GM23338 (cell line): ENCODE measurements around the gene CBLC. TPM values are rescaled to one million over a fixed set of nuclear protein-coding genes. Genes with fewer than 3 reads are reported as not detected.

Experiments used
- ATAC-seq: fragments of 200-7000 bp; cut with Tn5 transposase; 3 replicates; pipeline ENCODE4 v1.9.1; 2020
- DNase-seq: peaks from one replicate; pipeline ENCODE4 v3.0.0-alpha.2; 2015; ENCODE audit warnings: low spot score
- H2AFZ ChIP-seq: fragments of 200-600 bp; sonication (generic); 2 replicates; pipeline ENCODE4 v1.8.0; 2016; ENCODE audit warnings: antibody characterized with exemption, mild to moderate bottlenecking, moderate library complexity
- H3F3A ChIP-seq: fragments of 200-600 bp; sonication (generic); replicated peaks from 2 replicates; pipeline ENCODE4 v1.8.0; 2017; ENCODE audit warnings: antibody characterized with exemption, mixed run types, low read depth
- H3K27ac ChIP-seq: fragments of 200-600 bp; sonication (generic); 2 replicates; pipeline ENCODE4 v1.6.1; 2016; ENCODE audit warnings: low read depth
- H3K27me3 ChIP-seq: fragments of 200-600 bp; sonication (generic); 2 replicates; pipeline ENCODE4 v1.8.0; 2016; ENCODE audit warnings: mild to moderate bottlenecking, mixed run types, moderate library complexity; ENCODE audit not compliant: insufficient read depth
- H3K36me3 ChIP-seq: fragments of 200-600 bp; sonication (generic); 2 replicates; pipeline ENCODE4 v1.8.0; 2016; ENCODE audit warnings: mild to moderate bottlenecking; ENCODE audit not compliant: insufficient read depth
- H3K4me1 ChIP-seq: fragments of 200-600 bp; sonication (generic); 2 replicates; pipeline ENCODE4 v1.8.0; 2016; ENCODE audit warnings: mild to moderate bottlenecking, moderate library complexity; ENCODE audit not compliant: insufficient read depth
- H3K4me2 ChIP-seq: fragments of 200-600 bp; sonication (generic); 2 replicates; pipeline ENCODE4 v1.7.1; 2017; ENCODE audit warnings: mixed run types
- H3K4me3 ChIP-seq: fragments of 200-600 bp; sonication (generic); 2 replicates; pipeline ENCODE4 v1.6.1; 2016; ENCODE audit warnings: mixed run types
- H3K79me2 ChIP-seq: fragments of 200-600 bp; sonication (generic); replicated peaks from 2 replicates; pipeline ENCODE4 v1.8.0; 2017; ENCODE audit warnings: mild to moderate bottlenecking; ENCODE audit not compliant: insufficient read depth
- H3K9me2 ChIP-seq: fragments of 200-600 bp; sonication (generic); 2 replicates; pipeline ENCODE4 v1.8.0; 2017; ENCODE audit not compliant: insufficient read depth
- H4K20me1 ChIP-seq: fragments of 200-600 bp; sonication (generic); replicated peaks from 2 replicates; pipeline ENCODE4 v1.8.0; 2017; ENCODE audit warnings: mild to moderate bottlenecking; ENCODE audit not compliant: insufficient read depth
- H3K27ac Mint-ChIP-seq: 2 replicates; pipeline ENCODE4 v1.8.0; 2020; ENCODE audit warnings: inconsistent platforms, mild to moderate bottlenecking, moderate library complexity, mixed read lengths
- H3K27me3 Mint-ChIP-seq: 3 replicates; pipeline ENCODE4 v1.8.0; 2022; ENCODE audit warnings: low read depth, mild to moderate bottlenecking, moderate library complexity, mixed read lengths, inconsistent platforms; ENCODE audit not compliant: insufficient read depth, poor library complexity
- H3K36me3 Mint-ChIP-seq: 3 replicates; pipeline ENCODE4 v1.8.0; 2021; ENCODE audit warnings: low read depth, mild to moderate bottlenecking, inconsistent platforms, moderate library complexity, mixed read lengths
- H3K4me1 Mint-ChIP-seq: 3 replicates; pipeline ENCODE4 v1.8.0; 2020; ENCODE audit warnings: mild to moderate bottlenecking, inconsistent platforms, mixed read lengths
- H3K4me3 Mint-ChIP-seq: 3 replicates; pipeline ENCODE4 v1.8.0; 2021; ENCODE audit warnings: moderate library complexity, mild to moderate bottlenecking, inconsistent platforms, mixed read lengths
- H3K9me3 Mint-ChIP-seq: 3 replicates; pipeline ENCODE4 v1.8.0; 2020; ENCODE audit warnings: moderate library complexity, mild to moderate bottlenecking, inconsistent platforms, mixed read lengths
- CREB1 ChIP-seq: fragments of 250-450 bp; sonication (Bioruptor Pico); IDR thresholded peaks from 2 replicates; pipeline ENCODE4 v1.5.0; 2020; ENCODE audit warnings: low read depth, mild to moderate bottlenecking, moderate library complexity
- CTCF ChIP-seq, 2 experiments: fragments of 200-600 bp in 1 of 2; sonication (generic) in 1 of 2; conservative IDR thresholded peaks; 2 replicates each; pipeline versions ENCODE4 v1.5.1 to v1.6.1; 2016 to 2017; ENCODE audit warnings: antibody characterized with exemption in 2 of 2, low read depth in 2 of 2, mild to moderate bottlenecking in 2 of 2, moderate library complexity in 1 of 2
- EZH2 ChIP-seq: fragments of 200-600 bp; sonication (generic); IDR thresholded peaks from one replicate; pipeline ENCODE4 v1.8.0; 2017; ENCODE audit warnings: antibody characterized with exemption, mild to moderate bottlenecking, low read depth; ENCODE audit not compliant: unreplicated experiment
- EZH2phosphoT487 ChIP-seq: fragments of 200-600 bp; sonication (generic); IDR thresholded peaks from one replicate; pipeline ENCODE4 v1.8.1; 2018; ENCODE audit warnings: antibody characterized with exemption; ENCODE audit not compliant: unreplicated experiment
- JUNB ChIP-seq: IDR thresholded peaks from one replicate; pipeline ENCODE4 v1.6.1; 2016; ENCODE audit warnings: antibody characterized with exemption; ENCODE audit not compliant: unreplicated experiment
- NANOG ChIP-seq: IDR thresholded peaks from 2 replicates; pipeline ENCODE4 v1.6.1; 2016; ENCODE audit warnings: antibody characterized with exemption, borderline replicate concordance
- POLR2AphosphoS5 ChIP-seq: IDR thresholded peaks from 2 replicates; pipeline ENCODE4 v1.6.1; 2016; ENCODE audit warnings: antibody characterized with exemption, low read depth
- STAT1 ChIP-seq: IDR thresholded peaks from one replicate; pipeline ENCODE4 v1.6.1; 2016; ENCODE audit warnings: antibody characterized with exemption; ENCODE audit not compliant: unreplicated experiment
- ZNF114 ChIP-seq: fragments of 250-450 bp; sonication (Bioruptor Pico); IDR thresholded peaks from 2 replicates; pipeline ENCODE4 v1.5.0; 2020; ENCODE audit warnings: mild to moderate bottlenecking, moderate library complexity
- ZNF331 ChIP-seq: fragments of 250-450 bp; sonication (Bioruptor Pico); IDR thresholded peaks from 2 replicates; pipeline ENCODE4 v1.5.0; 2020; ENCODE audit warnings: low read depth, mild to moderate bottlenecking, moderate library complexity
- polyA plus RNA-seq: library from polyadenylated mRNA; unstranded; fragments of >200 nt; fragmentation: Nextera tagmentation; extraction: Ambion mirVana; gene quantifications from 2 replicates; pipeline ENCODE4 v1.2.1, GENCODE V29; 2016
- total RNA-seq: library from RNA; depleted of rRNA; stranded (reverse); fragments of >200 nt; shearing (Covaris generic); gene quantifications from 2 replicates; pipeline ENCODE4 v1.2.3, GENCODE V29; 2014
- TF ChIP-seq, protein P1 (sequence below): IDR thresholded peaks from 2 replicates; pipeline ENCODE4 v1.6.1; 2016; ENCODE audit warnings: antibody characterized with exemption
- TF ChIP-seq, protein P2 (sequence below): fragments of 250-450 bp; sonication (Bioruptor Pico); IDR thresholded peaks from 2 replicates; pipeline ENCODE4 v1.5.0; 2020; ENCODE audit warnings: mild to moderate bottlenecking, moderate library complexity
- TF ChIP-seq, protein P3 (sequence below): IDR thresholded peaks from one replicate; pipeline ENCODE4 v1.6.1; 2018; ENCODE audit warnings: antibody characterized with exemption; ENCODE audit not compliant: unreplicated experiment

CBLC gene
- total and polyA plus RNA-seq, 2 experiments from 2014 or later = 14.5 to 29.3 TPM

DNA sequence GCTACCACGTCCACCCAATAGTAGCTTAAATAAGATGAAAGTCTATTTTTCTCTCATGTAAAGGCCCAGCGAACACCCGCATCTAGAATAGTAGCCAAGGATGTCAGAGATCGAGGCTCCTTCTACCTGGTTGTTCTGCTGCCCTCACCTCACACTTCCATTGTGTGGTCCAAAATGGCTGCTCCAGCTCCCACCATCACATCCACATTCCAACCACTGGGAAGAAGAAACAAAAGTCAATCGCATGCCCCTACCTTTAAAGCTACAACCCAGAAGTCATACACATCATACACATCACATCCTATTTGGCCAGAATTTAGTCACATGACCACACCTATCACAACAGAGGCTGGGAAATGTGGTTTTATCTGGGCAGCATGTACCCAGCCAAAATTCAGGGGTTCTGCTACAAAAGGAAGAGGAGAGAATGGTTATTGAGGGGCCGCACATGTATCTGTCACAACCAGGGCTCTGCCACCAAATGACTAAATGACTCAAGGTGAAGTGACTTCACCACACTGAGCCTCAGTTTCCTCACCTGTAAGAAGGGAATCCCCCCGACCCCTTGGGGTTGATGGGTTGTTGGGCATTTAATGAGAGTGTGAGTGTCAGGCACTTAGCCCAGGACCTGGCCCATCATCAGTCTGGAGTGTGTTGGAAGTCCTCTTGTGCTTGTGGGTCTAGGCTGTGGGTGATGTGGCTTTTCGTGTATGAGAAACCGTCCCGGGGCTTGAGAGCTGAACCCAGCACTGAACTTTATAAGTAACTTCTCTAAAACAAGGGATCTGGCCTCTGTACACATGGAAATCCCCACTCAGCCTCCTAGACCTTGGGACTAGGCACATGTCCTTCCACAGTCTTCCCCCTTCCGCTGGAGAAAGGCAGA, 10.2 kb upstream of the CBLC start:
- no peak overlapping the region for H3K4me2 ChIP-seq
- H3K27ac ChIP-seq = no peak overlapping the region
- peaks cover 4% of the 10 kb centered on the region for H3K4me1 ChIP-seq
- H3K36me3 Mint-ChIP-seq = no peaks in the 10 kb centered on the region
- no peak overlapping the region for H3K4me3 Mint-ChIP-seq
- peaks cover 17% of the 10 kb centered on the region; the same call in 2 of the 3 replicates for H3K9me3 Mint-ChIP-seq
- no peak for TF ChIP-seq ZNF114
- TF ChIP-seq EZH2phosphoT487 = no peak
- no peak for TF ChIP-seq ZNF331 (CRISPR knock-in tag)
- TF ChIP-seq STAT1 = no peak
- TF ChIP-seq CTCF (conservative IDR thresholded peaks at IDR 0.05; ENCODE audit: low read depth in 2 of 2) = no peak
- TF ChIP-seq, protein P1, sequence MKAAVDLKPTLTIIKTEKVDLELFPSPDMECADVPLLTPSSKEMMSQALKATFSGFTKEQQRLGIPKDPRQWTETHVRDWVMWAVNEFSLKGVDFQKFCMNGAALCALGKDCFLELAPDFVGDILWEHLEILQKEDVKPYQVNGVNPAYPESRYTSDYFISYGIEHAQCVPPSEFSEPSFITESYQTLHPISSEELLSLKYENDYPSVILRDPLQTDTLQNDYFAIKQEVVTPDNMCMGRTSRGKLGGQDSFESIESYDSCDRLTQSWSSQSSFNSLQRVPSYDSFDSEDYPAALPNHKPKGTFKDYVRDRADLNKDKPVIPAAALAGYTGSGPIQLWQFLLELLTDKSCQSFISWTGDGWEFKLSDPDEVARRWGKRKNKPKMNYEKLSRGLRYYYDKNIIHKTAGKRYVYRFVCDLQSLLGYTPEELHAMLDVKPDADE = no peak
- TF ChIP-seq POLR2AphosphoS5 = no peak
- TF ChIP-seq EZH2 = no peak
- TF ChIP-seq JUNB = no peak
- no peak for TF ChIP-seq NANOG
- TF ChIP-seq, protein P2, sequence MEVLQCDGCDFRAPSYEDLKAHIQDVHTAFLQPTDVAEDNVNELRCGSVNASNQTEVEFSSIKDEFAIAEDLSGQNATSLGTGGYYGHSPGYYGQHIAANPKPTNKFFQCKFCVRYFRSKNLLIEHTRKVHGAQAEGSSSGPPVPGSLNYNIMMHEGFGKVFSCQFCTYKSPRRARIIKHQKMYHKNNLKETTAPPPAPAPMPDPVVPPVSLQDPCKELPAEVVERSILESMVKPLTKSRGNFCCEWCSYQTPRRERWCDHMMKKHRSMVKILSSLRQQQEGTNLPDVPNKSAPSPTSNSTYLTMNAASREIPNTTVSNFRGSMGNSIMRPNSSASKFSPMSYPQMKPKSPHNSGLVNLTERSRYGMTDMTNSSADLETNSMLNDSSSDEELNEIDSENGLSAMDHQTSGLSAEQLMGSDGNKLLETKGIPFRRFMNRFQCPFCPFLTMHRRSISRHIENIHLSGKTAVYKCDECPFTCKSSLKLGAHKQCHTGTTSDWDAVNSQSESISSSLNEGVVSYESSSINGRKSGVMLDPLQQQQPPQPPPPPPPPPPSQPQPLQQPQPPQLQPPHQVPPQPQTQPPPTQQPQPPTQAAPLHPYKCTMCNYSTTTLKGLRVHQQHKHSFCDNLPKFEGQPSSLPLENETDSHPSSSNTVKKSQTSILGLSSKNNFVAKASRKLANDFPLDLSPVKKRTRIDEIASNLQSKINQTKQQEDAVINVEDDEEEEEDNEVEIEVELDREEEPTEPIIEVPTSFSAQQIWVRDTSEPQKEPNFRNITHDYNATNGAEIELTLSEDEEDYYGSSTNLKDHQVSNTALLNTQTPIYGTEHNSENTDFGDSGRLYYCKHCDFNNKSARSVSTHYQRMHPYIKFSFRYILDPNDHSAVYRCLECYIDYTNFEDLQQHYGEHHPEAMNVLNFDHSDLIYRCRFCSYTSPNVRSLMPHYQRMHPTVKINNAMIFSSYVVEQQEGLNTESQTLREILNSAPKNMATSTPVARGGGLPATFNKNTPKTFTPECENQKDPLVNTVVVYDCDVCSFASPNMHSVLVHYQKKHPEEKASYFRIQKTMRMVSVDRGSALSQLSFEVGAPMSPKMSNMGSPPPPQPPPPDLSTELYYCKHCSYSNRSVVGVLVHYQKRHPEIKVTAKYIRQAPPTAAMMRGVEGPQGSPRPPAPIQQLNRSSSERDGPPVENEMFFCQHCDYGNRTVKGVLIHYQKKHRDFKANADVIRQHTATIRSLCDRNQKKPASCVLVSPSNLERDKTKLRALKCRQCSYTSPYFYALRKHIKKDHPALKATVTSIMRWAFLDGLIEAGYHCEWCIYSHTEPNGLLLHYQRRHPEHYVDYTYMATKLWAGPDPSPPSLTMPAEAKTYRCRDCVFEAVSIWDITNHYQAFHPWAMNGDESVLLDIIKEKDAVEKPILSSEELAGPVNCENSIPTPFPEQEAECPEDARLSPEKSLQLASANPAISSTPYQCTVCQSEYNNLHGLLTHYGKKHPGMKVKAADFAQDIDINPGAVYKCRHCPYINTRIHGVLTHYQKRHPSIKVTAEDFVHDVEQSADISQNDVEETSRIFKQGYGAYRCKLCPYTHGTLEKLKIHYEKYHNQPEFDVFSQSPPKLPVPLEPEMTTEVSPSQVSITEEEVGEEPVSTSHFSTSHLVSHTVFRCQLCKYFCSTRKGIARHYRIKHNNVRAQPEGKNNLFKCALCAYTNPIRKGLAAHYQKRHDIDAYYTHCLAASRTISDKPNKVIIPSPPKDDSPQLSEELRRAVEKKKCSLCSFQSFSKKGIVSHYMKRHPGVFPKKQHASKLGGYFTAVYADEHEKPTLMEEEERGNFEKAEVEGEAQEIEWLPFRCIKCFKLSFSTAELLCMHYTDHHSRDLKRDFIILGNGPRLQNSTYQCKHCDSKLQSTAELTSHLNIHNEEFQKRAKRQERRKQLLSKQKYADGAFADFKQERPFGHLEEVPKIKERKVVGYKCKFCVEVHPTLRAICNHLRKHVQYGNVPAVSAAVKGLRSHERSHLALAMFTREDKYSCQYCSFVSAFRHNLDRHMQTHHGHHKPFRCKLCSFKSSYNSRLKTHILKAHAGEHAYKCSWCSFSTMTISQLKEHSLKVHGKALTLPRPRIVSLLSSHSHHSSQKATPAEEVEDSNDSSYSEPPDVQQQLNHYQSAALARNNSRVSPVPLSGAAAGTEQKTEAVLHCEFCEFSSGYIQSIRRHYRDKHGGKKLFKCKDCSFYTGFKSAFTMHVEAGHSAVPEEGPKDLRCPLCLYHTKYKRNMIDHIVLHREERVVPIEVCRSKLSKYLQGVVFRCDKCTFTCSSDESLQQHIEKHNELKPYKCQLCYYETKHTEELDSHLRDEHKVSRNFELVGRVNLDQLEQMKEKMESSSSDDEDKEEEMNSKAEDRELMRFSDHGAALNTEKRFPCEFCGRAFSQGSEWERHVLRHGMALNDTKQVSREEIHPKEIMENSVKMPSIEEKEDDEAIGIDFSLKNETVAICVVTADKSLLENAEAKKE (CRISPR knock-in tag) = no peak
- TF ChIP-seq, protein P3, sequence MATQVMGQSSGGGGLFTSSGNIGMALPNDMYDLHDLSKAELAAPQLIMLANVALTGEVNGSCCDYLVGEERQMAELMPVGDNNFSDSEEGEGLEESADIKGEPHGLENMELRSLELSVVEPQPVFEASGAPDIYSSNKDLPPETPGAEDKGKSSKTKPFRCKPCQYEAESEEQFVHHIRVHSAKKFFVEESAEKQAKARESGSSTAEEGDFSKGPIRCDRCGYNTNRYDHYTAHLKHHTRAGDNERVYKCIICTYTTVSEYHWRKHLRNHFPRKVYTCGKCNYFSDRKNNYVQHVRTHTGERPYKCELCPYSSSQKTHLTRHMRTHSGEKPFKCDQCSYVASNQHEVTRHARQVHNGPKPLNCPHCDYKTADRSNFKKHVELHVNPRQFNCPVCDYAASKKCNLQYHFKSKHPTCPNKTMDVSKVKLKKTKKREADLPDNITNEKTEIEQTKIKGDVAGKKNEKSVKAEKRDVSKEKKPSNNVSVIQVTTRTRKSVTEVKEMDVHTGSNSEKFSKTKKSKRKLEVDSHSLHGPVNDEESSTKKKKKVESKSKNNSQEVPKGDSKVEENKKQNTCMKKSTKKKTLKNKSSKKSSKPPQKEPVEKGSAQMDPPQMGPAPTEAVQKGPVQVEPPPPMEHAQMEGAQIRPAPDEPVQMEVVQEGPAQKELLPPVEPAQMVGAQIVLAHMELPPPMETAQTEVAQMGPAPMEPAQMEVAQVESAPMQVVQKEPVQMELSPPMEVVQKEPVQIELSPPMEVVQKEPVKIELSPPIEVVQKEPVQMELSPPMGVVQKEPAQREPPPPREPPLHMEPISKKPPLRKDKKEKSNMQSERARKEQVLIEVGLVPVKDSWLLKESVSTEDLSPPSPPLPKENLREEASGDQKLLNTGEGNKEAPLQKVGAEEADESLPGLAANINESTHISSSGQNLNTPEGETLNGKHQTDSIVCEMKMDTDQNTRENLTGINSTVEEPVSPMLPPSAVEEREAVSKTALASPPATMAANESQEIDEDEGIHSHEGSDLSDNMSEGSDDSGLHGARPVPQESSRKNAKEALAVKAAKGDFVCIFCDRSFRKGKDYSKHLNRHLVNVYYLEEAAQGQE = no peak
- TF ChIP-seq CREB1 (CRISPR knock-in tag) = no peak
- no peak for ATAC-seq
- H3K4me1 Mint-ChIP-seq = no peaks in the 10 kb centered on the region
- H3K27me3 Mint-ChIP-seq = peaks cover 23% of the 10 kb centered on the region
- H3F3A ChIP-seq = 0 out of 2 replicates have a peak, but pooled peaks cover 4% of the 10 kb centered on the region
- H3K27me3 ChIP-seq = no peaks in the 10 kb centered on the region
- no peaks in the 10 kb centered on the region for H3K79me2 ChIP-seq
- no peaks in the 10 kb centered on the region for H3K9me2 ChIP-seq
- no peak overlapping the region for H3K4me3 ChIP-seq
- H4K20me1 ChIP-seq = no peaks in the 10 kb centered on the region
- H3K27ac Mint-ChIP-seq = no peak overlapping the region
- H3K36me3 ChIP-seq = no peaks in the 10 kb centered on the region
- no peak overlapping the region for H2AFZ ChIP-seq
- no peak for DNase-seq
